Keratinocyte (primary cell): Measurements from ENCODE around the gene P2RY12. TPM values are rescaled to one million over a fixed set of nuclear protein-coding genes. Genes with fewer than 3 reads are reported as not detected.
A peak's percentile ranks its signal among the peaks of the same experiment; 100 is the strongest.

Experiments used
- DNase-seq: peaks from one replicate; pipeline ENCODE4 v3.0.0-alpha.2; 2011; ENCODE audit warnings: low read depth, missing footprints, low spot score
- FAIRE-seq: peaks from 2 replicates; lab custom pipeline; 2011; peaks lifted over from hg19 to GRCh38; lab: Jason Lieb, UNC
- H2AFZ ChIP-seq: 2 replicates; pipeline ENCODE4 v1.6.0; 2012; ENCODE audit warnings: low read length, control low read depth, inconsistent platforms; ENCODE audit not compliant: control insufficient read depth
- H3K27ac ChIP-seq: 2 replicates; pipeline ENCODE4 v1.5.1; 2011; ENCODE audit warnings: low read length; ENCODE audit not compliant: control insufficient read depth, insufficient read depth
- H3K27me3 ChIP-seq: 3 replicates; pipeline ENCODE4 v1.6.0; 2011; ENCODE audit warnings: low read length; ENCODE audit not compliant: control insufficient read depth, insufficient read depth; ENCODE audit errors: extremely low read depth
- H3K36me3 ChIP-seq, 2 experiments: 2 replicates in 1 of 2; 3 replicates in 1 of 2; pipeline ENCODE4 v1.5.1; 2011; ENCODE audit warnings: low read length in 2 of 2, mild to moderate bottlenecking in 1 of 2; ENCODE audit not compliant: control insufficient read depth in 2 of 2, insufficient read depth in 2 of 2; ENCODE audit errors: extremely low read depth in 1 of 2
- H3K4me1 ChIP-seq: 3 replicates; pipeline ENCODE4 v1.5.1; 2011; ENCODE audit warnings: low read length; ENCODE audit not compliant: control insufficient read depth, insufficient read depth; ENCODE audit errors: extremely low read depth
- H3K4me2 ChIP-seq: 3 replicates; pipeline ENCODE4 v1.6.0; 2011; ENCODE audit warnings: low read depth, low read length; ENCODE audit not compliant: control insufficient read depth, insufficient read depth; ENCODE audit errors: extremely low read depth
- H3K4me3 ChIP-seq, 3 experiments: fragments of 200-600 bp in 1 of 3; sonication (generic) in 1 of 3; 2 replicates in 2 of 3; 3 replicates in 1 of 3; pipeline ENCODE4 v1.5.1; 2011 to 2016; ENCODE audit warnings: low read length in 3 of 3, mild to moderate bottlenecking in 3 of 3, control low read depth in 2 of 3, inconsistent platforms in 1 of 3, low read depth in 1 of 3, mixed read lengths in 1 of 3, mixed run types in 1 of 3, moderate library complexity in 1 of 3; ENCODE audit not compliant: control insufficient read depth in 2 of 3, insufficient read depth in 2 of 3; ENCODE audit errors: extremely low read depth in 1 of 3
- H3K79me2 ChIP-seq: 2 replicates; pipeline ENCODE4 v1.6.0; 2012; ENCODE audit warnings: low read length; ENCODE audit not compliant: control insufficient read depth, insufficient read depth
- H3K9ac ChIP-seq: 3 replicates; pipeline ENCODE4 v1.6.0; 2011; ENCODE audit warnings: low read length; ENCODE audit not compliant: control insufficient read depth, insufficient read depth; ENCODE audit errors: extremely low read depth
- H3K9me1 ChIP-seq: 3 replicates; pipeline ENCODE4 v1.6.0; 2011; ENCODE audit warnings: low read length; ENCODE audit not compliant: control insufficient read depth, insufficient read depth; ENCODE audit errors: extremely low read depth
- H3K9me3 ChIP-seq: 2 replicates; pipeline ENCODE4 v1.5.1; 2012; ENCODE audit warnings: low read depth, low read length; ENCODE audit not compliant: control insufficient read depth
- H4K20me1 ChIP-seq: 3 replicates; pipeline ENCODE4 v1.6.0; 2011; ENCODE audit warnings: low read length; ENCODE audit not compliant: control insufficient read depth, insufficient read depth; ENCODE audit errors: extremely low read depth
- EZH2 ChIP-seq: IDR thresholded peaks from one replicate; pipeline ENCODE4 v1.6.1; 2012; ENCODE audit warnings: inconsistent platforms, mild to moderate bottlenecking, low read length, moderate library complexity
- dilution Hi-C: fragments of 300-500 bp; cut with MboI; formaldehyde crosslinking; loops from one replicate; pipeline ENCODE4 v1.7.0; 2020; ENCODE audit warnings: low sequenced_read_pairs; ENCODE audit not compliant: extremely low pct_ligation_motif_present
- polyA plus RNA-seq, 5 experiments: library from polyadenylated mRNA; depleted of rRNA in 3 of 5; stranded (reverse) in 3 of 5; stranded (forward) in 1 of 5; unstranded in 1 of 5; fragments of >200 nt; gene quantifications; 1 replicate in 1 of 5; 2 replicates in 3 of 5; 3 replicates in 1 of 5; pipeline versions ENCODE4 v1.2.1 to v1.2.3, GENCODE V29; 2011 to 2012; ENCODE audit warnings: missing spikeins in 2 of 5, low read depth in 1 of 5, low replicate concordance in 1 of 5
- TF ChIP-seq, protein P1 (sequence below), 3 experiments: IDR thresholded peaks in 1 of 3; conservative IDR thresholded peaks in 1 of 3; optimal IDR thresholded peaks in 1 of 3; 2 replicates in 2 of 3; 3 replicates in 1 of 3; pipeline versions ENCODE3 to v1.5.1; 2011; ENCODE audit warnings: low read length in 3 of 3, mild to moderate bottlenecking in 3 of 3, moderate library complexity in 2 of 3, control low read depth in 1 of 3, inconsistent platforms in 1 of 3; ENCODE audit not compliant: insufficient read depth in 2 of 3; ENCODE audit errors: extremely low read depth in 1 of 3

The P2RY12 gene
- polyA plus RNA-seq, 1 donor (not counting 4 experiments of a cell fraction or from before 2014, with no cell fraction given) = not detected

DNA sequence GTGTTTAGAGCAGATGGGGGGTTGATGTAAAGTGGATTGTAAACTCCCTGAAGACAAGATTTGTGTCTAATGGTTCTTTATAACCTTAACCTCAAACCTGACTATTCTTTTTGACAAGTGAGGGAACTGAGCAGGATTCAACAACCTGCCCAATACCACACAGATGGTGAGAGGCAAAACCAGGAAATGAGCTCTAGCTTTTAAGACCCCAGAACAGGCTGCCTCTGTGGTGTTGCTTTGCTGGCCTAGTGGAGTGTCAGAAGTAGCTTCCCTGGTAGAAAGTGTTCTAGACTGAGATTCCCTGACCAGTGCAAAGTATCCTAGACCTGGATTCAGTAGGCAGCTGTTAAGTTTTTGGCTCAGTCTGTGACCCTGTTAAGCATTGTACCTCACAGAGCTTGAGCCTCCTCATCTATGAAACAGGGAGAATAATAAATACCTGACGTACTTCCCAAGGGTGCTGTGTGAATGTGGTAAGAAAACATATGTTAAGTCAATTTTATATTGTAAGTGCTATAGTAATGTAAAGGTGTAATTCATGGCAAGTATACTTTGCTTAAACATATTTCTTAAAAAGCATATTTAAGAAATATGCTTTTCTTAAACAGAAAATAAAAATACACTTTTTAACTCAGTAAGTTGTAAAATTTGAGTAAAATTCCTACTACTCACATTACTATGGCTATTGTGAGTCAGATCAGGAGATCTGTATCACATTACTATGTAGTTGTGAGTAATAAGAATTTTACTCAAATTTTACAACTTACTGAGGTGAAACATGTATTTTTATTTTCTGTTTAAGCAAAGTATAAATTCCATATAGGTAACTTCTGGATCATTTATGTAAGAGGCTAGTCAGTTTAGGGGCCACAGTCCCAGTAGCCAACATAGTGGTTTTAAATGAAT, 76.7 kb downstream of the P2RY12 start:
- no peak for TF ChIP-seq EZH2
- TF ChIP-seq, protein P1, sequence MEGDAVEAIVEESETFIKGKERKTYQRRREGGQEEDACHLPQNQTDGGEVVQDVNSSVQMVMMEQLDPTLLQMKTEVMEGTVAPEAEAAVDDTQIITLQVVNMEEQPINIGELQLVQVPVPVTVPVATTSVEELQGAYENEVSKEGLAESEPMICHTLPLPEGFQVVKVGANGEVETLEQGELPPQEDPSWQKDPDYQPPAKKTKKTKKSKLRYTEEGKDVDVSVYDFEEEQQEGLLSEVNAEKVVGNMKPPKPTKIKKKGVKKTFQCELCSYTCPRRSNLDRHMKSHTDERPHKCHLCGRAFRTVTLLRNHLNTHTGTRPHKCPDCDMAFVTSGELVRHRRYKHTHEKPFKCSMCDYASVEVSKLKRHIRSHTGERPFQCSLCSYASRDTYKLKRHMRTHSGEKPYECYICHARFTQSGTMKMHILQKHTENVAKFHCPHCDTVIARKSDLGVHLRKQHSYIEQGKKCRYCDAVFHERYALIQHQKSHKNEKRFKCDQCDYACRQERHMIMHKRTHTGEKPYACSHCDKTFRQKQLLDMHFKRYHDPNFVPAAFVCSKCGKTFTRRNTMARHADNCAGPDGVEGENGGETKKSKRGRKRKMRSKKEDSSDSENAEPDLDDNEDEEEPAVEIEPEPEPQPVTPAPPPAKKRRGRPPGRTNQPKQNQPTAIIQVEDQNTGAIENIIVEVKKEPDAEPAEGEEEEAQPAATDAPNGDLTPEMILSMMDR (optimal IDR thresholded peaks at IDR 0.05 in 1 of 3, IDR thresholded peaks at IDR 0.05 in 1 of 3, conservative IDR thresholded peaks at IDR 0.05 in 1 of 3; ENCODE audit: extremely low read depth in 1 of 3, insufficient read depth in 2 of 3, low read length in 3 of 3) = no peak

DNA sequence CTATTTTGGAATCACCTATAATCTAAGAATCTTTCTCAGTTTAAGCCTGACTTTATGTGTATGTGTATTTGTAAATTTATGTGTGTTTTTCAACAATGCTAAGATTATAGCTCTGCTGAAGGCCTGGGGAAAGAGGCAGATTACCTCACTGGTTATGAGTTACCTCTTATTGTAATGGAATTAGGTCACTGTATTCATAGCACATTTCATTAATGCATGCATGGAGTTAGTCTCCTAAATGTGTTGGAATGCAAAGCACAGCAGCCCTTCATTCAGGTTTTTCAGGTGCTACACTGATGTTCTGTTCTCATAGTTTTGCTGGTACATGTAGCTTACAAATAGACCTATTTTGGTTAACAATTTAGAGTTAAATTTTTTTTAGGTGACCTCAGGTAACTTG, 77.4 kb downstream of the P2RY12 start:
- H3K36me3 ChIP-seq = peaks cover 8 to 16% of the 10 kb centered on the region in 2 experiments
- H4K20me1 ChIP-seq = no peaks in the 10 kb centered on the region
- H3K27ac ChIP-seq = peak overlapping the region; percentile 98
- no peaks in the 10 kb centered on the region for H3K9me3 ChIP-seq
- H3K79me2 ChIP-seq = peaks cover 78% of the 10 kb centered on the region
- dilution Hi-C loops = no loop called here
- peak overlapping the region; percentile 59 for H3K9ac ChIP-seq
- peaks cover 80% of the 10 kb centered on the region for H3K4me1 ChIP-seq
- no peak overlapping the region for H2AFZ ChIP-seq
- H3K4me3 ChIP-seq = no peak overlapping the region
- FAIRE-seq (peak; percentile 66), DNase-seq (no peak)
- no peak for TF ChIP-seq EZH2
- TF ChIP-seq, protein P1 (optimal IDR thresholded peaks at IDR 0.05 in 1 of 3, IDR thresholded peaks at IDR 0.05 in 1 of 3, conservative IDR thresholded peaks at IDR 0.05 in 1 of 3; ENCODE audit: extremely low read depth in 1 of 3, insufficient read depth in 2 of 3, low read length in 3 of 3) = no peak
- no peaks in the 10 kb centered on the region for H3K9me1 ChIP-seq
- H3K27me3 ChIP-seq = no peaks in the 10 kb centered on the region
- H3K4me2 ChIP-seq = peak overlapping the region; percentile 93

More for the DNA sequence above, 76.7 kb downstream of the P2RY12 start:
- H3K36me3 ChIP-seq = peaks cover 8 to 16% of the 10 kb centered on the region in 2 experiments
- peaks cover under 1% of the 10 kb centered on the region for H4K20me1 ChIP-seq
- DNase-seq (no peak), FAIRE-seq (peak; percentile 32)
- no peaks in the 10 kb centered on the region for H3K9me3 ChIP-seq
- H3K9ac ChIP-seq = peak overlapping the region; percentile 59
- H3K79me2 ChIP-seq = peaks cover 80% of the 10 kb centered on the region
- no peaks in the 10 kb centered on the region for H3K9me1 ChIP-seq
- dilution Hi-C loops = no loop called here
- peak overlapping the region; percentile 93 for H3K4me2 ChIP-seq
- peak overlapping the region; percentile 98 for H3K27ac ChIP-seq
- no peaks in the 10 kb centered on the region for H3K27me3 ChIP-seq
- H3K4me1 ChIP-seq = peaks cover 78% of the 10 kb centered on the region
- H2AFZ ChIP-seq = no peak overlapping the region
- H3K4me3 ChIP-seq = peak overlapping the region in 1 of 3 experiments; percentile 10
